ENCODE data around the gene CRELD1. TPM values are rescaled to one million over a fixed set of nuclear protein-coding genes. Genes with fewer than 3 reads are reported as not detected.

Gene CRELD1
- total and polyA plus RNA-seq, 9 donors: 11.2 to 35.2 (median 29.0) TPM

- H3K4me3 ChIP-seq: no peak overlapping the region
- peaks cover 13% of the 10 kb centered on the region for H3K4me1 ChIP-seq (ENCODE audit: insufficient read depth)
- H3K27ac ChIP-seq: no peak overlapping the region
- TF ChIP-seq CTCF (IDR thresholded peaks at IDR 0.05) (no peak), POLR2A (IDR thresholded peaks at IDR 0.05) (no peak), EP300 (IDR thresholded peaks at IDR 0.05) (no peak)
- intact Hi-C loops (cut with DNase I): no loop called here
- no peaks in the 10 kb centered on the region for H3K36me3 ChIP-seq
- DNase-seq: no peak
- H3K9me3 ChIP-seq: no peaks in the 10 kb centered on the region
- H3K27me3 ChIP-seq: no peaks in the 10 kb centered on the region
- WGBS, 3 donors: 68 to 84% (median 77%) methylated on average over 5 of the region's 5 CpGs
Observed at GRCh38 chr3:9913601-9914000, 20.0 kb upstream of the CRELD1 start.

GRCh38 chr3:9914011-9914410 lies 19.6 kb upstream of the CRELD1 start:
- peak in 1 of 5 donors; percentile 29 for DNase-seq
- Histone ChIP-seq H3K9me3 (no peaks in the 10 kb centered on the region), H3K36me3 (no peaks in the 10 kb centered on the region), H3K27me3 (no peaks in the 10 kb centered on the region), H3K27ac (no peak overlapping the region), H3K4me3 (no peak overlapping the region), H3K4me1 (ENCODE audit: insufficient read depth) (peaks cover 13% of the 10 kb centered on the region)
- WGBS, 3 donors: 53 to 84% (median 53%) methylated on average over 1 of the region's 1 CpG
- TF ChIP-seq EP300 (IDR thresholded peaks at IDR 0.05) (no peak), POLR2A (IDR thresholded peaks at IDR 0.05) (no peak), CTCF (IDR thresholded peaks at IDR 0.05) (no peak)
- intact Hi-C loops (cut with DNase I): no loop called here

- WGBS, 3 donors: 25 to 42% (median 26%) methylated on average over 7 to 15 of the region's 15 CpGs
- peak overlapping the region; percentile 76 to 82 for H3K27ac ChIP-seq
- no peaks in the 10 kb centered on the region for H3K27me3 ChIP-seq
- intact Hi-C loops (cut with DNase I): loop anchor here in 2 of 4 donors (5.0 kb wide), 2 partner anchors 52 to 67 kb away; no protein-coding TSS in a partner anchor
- H3K4me3 ChIP-seq: peak overlapping the region; percentile 59
- peaks cover 13% of the 10 kb centered on the region for H3K4me1 ChIP-seq (ENCODE audit: insufficient read depth)
- no peaks in the 10 kb centered on the region for H3K36me3 ChIP-seq
- H3K9me3 ChIP-seq: no peaks in the 10 kb centered on the region
- peak in 4 of 5 donors; percentile 20 to 52 (median 43) for DNase-seq
- TF ChIP-seq POLR2A (IDR thresholded peaks at IDR 0.05) (no peak), EP300 (IDR thresholded peaks at IDR 0.05) (no peak), CTCF (IDR thresholded peaks at IDR 0.05) (no peak)
Observed at GRCh38 chr3:9914559-9915253, 18.9 kb upstream of the CRELD1 start.

GRCh38 chr3:9915254-9916141 lies 18.1 kb upstream of the CRELD1 start:
- DNase-seq: peak; percentile 77 to 85 (median 79)
- intact Hi-C loops (cut with DNase I): loop anchor here in 2 of 4 donors (5.0 kb wide), 2 partner anchors 53 to 68 kb away; no protein-coding TSS in a partner anchor
- no peaks in the 10 kb centered on the region for H3K27me3 ChIP-seq
- TF ChIP-seq CTCF (IDR thresholded peaks at IDR 0.05) (peak in 2 of 3 donors; percentile 53 to 63), EP300 (IDR thresholded peaks at IDR 0.05) (no peak), POLR2A (IDR thresholded peaks at IDR 0.05) (peak; percentile 20)
- H3K36me3 ChIP-seq: no peaks in the 10 kb centered on the region
- H3K4me1 ChIP-seq (ENCODE audit: insufficient read depth): peaks cover 13% of the 10 kb centered on the region
- peak overlapping the region; percentile 76 to 82 for H3K27ac ChIP-seq
- H3K9me3 ChIP-seq: no peaks in the 10 kb centered on the region
- 0 to 1% (median 1%) methylated on average over 59 to 99 of the region's 99 CpGs for WGBS, 3 donors
- peak overlapping the region; percentile 59 for H3K4me3 ChIP-seq

All from ovary (tissue), 9 donors.